ENCODE data around the gene PREPL.

DNA sequence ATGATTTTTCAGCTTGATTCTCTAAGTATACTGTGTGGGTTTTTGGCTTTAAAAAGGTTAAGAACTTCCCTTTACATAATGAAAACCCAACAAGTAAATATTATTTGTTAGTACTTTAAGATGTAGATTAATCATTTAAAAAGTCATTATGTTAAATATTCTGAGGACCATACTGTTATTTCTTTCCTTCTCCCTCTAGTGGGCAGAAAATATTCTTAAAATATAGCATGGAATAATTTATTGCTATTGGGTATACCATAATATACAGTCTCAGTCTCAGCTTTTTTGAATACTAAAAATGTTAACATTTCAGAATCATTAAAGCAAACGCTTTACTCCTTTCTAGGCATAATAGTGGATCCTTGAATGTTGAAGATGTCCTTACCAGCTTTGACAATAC lies 28.6 kb upstream of the PREPL start:
- no peak for TF ChIP-seq CTCF (CRISPR knock-in tag; IDR thresholded peaks at IDR 0.05)
- no peak for TF ChIP-seq MAX (IDR thresholded peaks at IDR 0.05)
- TF ChIP-seq, protein P1, sequence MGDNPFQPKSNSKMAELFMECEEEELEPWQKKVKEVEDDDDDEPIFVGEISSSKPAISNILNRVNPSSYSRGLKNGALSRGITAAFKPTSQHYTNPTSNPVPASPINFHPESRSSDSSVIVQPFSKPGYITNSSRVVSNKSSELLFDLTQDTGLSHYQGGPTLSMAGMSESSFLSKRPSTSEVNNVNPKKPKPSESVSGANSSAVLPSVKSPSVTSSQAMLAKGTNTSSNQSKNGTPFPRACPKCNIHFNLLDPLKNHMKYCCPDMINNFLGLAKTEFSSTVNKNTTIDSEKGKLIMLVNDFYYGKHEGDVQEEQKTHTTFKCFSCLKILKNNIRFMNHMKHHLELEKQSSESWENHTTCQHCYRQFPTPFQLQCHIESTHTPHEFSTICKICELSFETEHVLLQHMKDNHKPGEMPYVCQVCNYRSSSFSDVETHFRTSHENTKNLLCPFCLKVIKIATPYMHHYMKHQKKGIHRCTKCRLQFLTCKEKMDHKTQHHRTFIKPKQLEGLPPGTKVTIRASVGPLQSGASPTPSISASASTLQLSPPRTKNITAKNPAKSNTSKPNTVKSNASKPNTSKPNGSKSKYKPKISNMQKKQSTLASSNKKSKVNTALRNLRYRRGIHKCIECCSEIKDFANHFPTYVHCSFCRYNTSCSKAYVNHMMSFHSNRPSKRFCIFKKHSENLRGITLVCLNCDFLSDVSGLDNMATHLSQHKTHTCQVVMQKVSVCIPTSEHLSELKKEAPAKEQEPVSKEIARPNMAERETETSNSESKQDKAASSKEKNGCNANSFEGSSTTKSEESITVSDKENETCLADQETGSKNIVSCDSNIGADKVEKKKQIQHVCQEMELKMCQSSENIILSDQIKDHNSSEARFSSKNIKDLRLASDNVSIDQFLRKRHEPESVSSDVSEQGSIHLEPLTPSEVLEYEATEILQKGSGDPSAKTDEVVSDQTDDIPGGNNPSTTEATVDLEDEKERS (CRISPR knock-in tag; IDR thresholded peaks at IDR 0.05) = no peak
- TF ChIP-seq KDM4B (CRISPR knock-in tag; IDR thresholded peaks at IDR 0.05) = no peak
- TF ChIP-seq, protein P2, sequence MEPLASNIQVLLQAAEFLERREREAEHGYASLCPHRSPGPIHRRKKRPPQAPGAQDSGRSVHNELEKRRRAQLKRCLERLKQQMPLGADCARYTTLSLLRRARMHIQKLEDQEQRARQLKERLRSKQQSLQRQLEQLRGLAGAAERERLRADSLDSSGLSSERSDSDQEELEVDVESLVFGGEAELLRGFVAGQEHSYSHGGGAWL (CRISPR knock-in tag; IDR thresholded peaks at IDR 0.05) = no peak
